HCT116 (cell line): ENCODE data around the gene PLCB3. TPM values are rescaled to one million over a fixed set of nuclear protein-coding genes. Genes with fewer than 3 reads are reported as not detected.

Experiments
- ATAC-seq: fragments of 200-7000 bp; cut with Tn5 transposase; 2 replicates; pipeline ENCODE4 v1.9.1; 2020; ENCODE audit warnings: mild to moderate bottlenecking, moderate library complexity
- BruUV-seq: library from RNA; stranded (reverse); fragments of 400-500 nt; replicated peaks from 2 replicates; lab custom pipeline; 2021; lab: Mats Ljungman, UMichigan
- CTCF ChIA-PET: fragments of 300-600 bp; sonication (Branson Sonifier 250); formaldehyde crosslinking; loops from one replicate; lab custom pipeline; 2021; ENCODE audit warnings: antibody characterized with exemption; lab: Charles Lee
- POLR2A ChIA-PET: fragments of 300-600, 350-600 bp; sonication (Branson Sonifier 250); formaldehyde crosslinking; loops from one replicate; lab custom pipeline; 2021; ENCODE audit warnings: antibody characterized with exemption; lab: Charles Lee
- RAD21 ChIA-PET, 2 experiments: fragments of 300-600 bp; sonication (Branson Sonifier 250); formaldehyde crosslinking; loops; one replicate each; lab custom pipeline; 2023; ENCODE audit warnings: low total read pairs in 2 of 2; ENCODE audit not compliant: uncharacterized antibody in 2 of 2, unreplicated experiment in 2 of 2, low non-redundant PET in 1 of 2; lab: Charles Lee
- DNase-seq: peaks from one replicate; pipeline ENCODE4 v3.0.0-alpha.2; 2010; ENCODE audit warnings: low read depth, low spot score
- H2AFZ ChIP-seq: fragments of 200-600 bp; shearing (Covaris generic), sonication (generic); 2 replicates; pipeline ENCODE4 v1.6.1; 2017; ENCODE audit warnings: low read depth, mixed run types, mixed read lengths, antibody characterized with exemption, low read length; ENCODE audit not compliant: poor library complexity, severe bottlenecking
- H3K27ac ChIP-seq: 2 replicates; pipeline ENCODE4 v1.5.1; 2012; ENCODE audit warnings: low read depth, low read length
- H3K27me3 ChIP-seq: fragments of 200-600 bp; sonication (generic); 2 replicates; pipeline ENCODE4 v1.6.1; 2016; ENCODE audit warnings: mixed run types, low read length, mixed read lengths; ENCODE audit not compliant: insufficient read depth
- H3K36me3 ChIP-seq, 2 experiments: fragments of 200-500 bp in 1 of 2; fragments of 200-600 bp in 1 of 2; sonication (Bioruptor generic) in 1 of 2; sonication (generic) in 1 of 2; 2 replicates each; pipeline versions ENCODE4 v1.5.1 to v1.6.1; 2014 to 2016; ENCODE audit warnings: low read length in 2 of 2, inconsistent platforms in 1 of 2, mixed read lengths in 1 of 2, mixed run types in 1 of 2; ENCODE audit not compliant: insufficient read depth in 2 of 2, control insufficient read depth in 1 of 2
- H3K4me1 ChIP-seq, 2 experiments: fragments of 200-600 bp in 1 of 2; sonication (generic) in 1 of 2; 2 replicates each; pipeline versions ENCODE4 v1.5.1 to v1.6.1; 2012 to 2017; ENCODE audit warnings: low read length in 2 of 2, inconsistent platforms in 1 of 2, mild to moderate bottlenecking in 1 of 2, mixed read lengths in 1 of 2, mixed run types in 1 of 2, moderate library complexity in 1 of 2; ENCODE audit not compliant: insufficient read depth in 2 of 2, control insufficient read depth in 1 of 2
- H3K4me2 ChIP-seq: fragments of 200-600 bp; sonication (generic); 2 replicates; pipeline ENCODE4 v1.6.1; 2017; ENCODE audit warnings: mixed run types, low read length, mixed read lengths
- H3K4me3 ChIP-seq, 2 experiments: fragments of 200-600 bp in 1 of 2; sonication (generic) in 1 of 2; replicated peaks in 1 of 2; 2 replicates each; pipeline ENCODE4 v1.5.1; 2011 to 2016; ENCODE audit warnings: low read length in 2 of 2, control low read depth in 1 of 2, low read depth in 1 of 2, mild to moderate bottlenecking in 1 of 2, mixed read lengths in 1 of 2, mixed run types in 1 of 2
- H3K79me2 ChIP-seq: fragments of 200-600 bp; sonication (generic); 2 replicates; pipeline ENCODE4 v1.6.1; 2017; ENCODE audit warnings: mild to moderate bottlenecking, mixed run types, low read length, moderate library complexity, mixed read lengths; ENCODE audit not compliant: insufficient read depth
- H3K9ac ChIP-seq: fragments of 200-600 bp; sonication (generic); 2 replicates; pipeline ENCODE4 v1.6.1; 2016; ENCODE audit warnings: low read length, mixed read lengths
- H3K9me2 ChIP-seq: fragments of 200-600 bp; sonication (generic), shearing (Covaris generic); 2 replicates; pipeline ENCODE4 v1.6.1; 2017; ENCODE audit warnings: mixed run types, mild to moderate bottlenecking, moderate library complexity; ENCODE audit not compliant: insufficient read depth
- H3K9me3 ChIP-seq, 2 experiments: fragments of 200-500 bp in 1 of 2; fragments of 200-600 bp in 1 of 2; sonication (Bioruptor generic) in 1 of 2; sonication (generic) in 1 of 2; 2 replicates each; pipeline ENCODE4 v1.6.1; 2014 to 2017; ENCODE audit warnings: low read length in 2 of 2, mixed read lengths in 2 of 2, inconsistent platforms in 1 of 2, low read depth in 1 of 2, mild to moderate bottlenecking in 1 of 2, mixed run types in 1 of 2, moderate library complexity in 1 of 2; ENCODE audit not compliant: control insufficient read depth in 1 of 2, insufficient read depth in 1 of 2
- H4K20me1 ChIP-seq: fragments of 200-600 bp; sonication (generic), shearing (Covaris generic); 2 replicates; pipeline ENCODE4 v1.6.1; 2017; ENCODE audit warnings: mixed run types, mild to moderate bottlenecking, moderate library complexity; ENCODE audit not compliant: insufficient read depth
- CBX3 ChIP-seq: IDR thresholded peaks from 2 replicates; pipeline ENCODE4 v1.6.1; 2012; ENCODE audit warnings: low read depth
- CEBPB ChIP-seq: IDR thresholded peaks from 2 replicates; pipeline ENCODE4 v1.6.1; 2012; ENCODE audit warnings: low read depth
- CTCF ChIP-seq, 3 experiments: fragments of 200-600 bp in 1 of 3; sonication (generic) in 1 of 3; IDR thresholded peaks in 2 of 3; conservative IDR thresholded peaks in 1 of 3; 2 replicates each; pipeline ENCODE4 v1.5.1; 2012 to 2017; ENCODE audit warnings: low read depth in 2 of 3, low read length in 2 of 3, antibody characterized with exemption in 1 of 3, borderline replicate concordance in 1 of 3, control low read depth in 1 of 3, mild to moderate bottlenecking in 1 of 3, mixed read lengths in 1 of 3, mixed run types in 1 of 3, moderate library complexity in 1 of 3; ENCODE audit not compliant: insufficient read depth in 1 of 3
- EGR1 ChIP-seq: IDR thresholded peaks from 2 replicates; pipeline ENCODE4 v1.6.1; 2012; ENCODE audit warnings: low read depth
- ELF1 ChIP-seq: IDR thresholded peaks from 2 replicates; pipeline ENCODE4 v1.6.1; 2012; ENCODE audit warnings: low read depth, borderline replicate concordance
- EZH2 ChIP-seq: fragments of 200-600 bp; sonication (generic); IDR thresholded peaks from 2 replicates; pipeline ENCODE4 v1.6.1; 2017; ENCODE audit warnings: antibody characterized with exemption, mixed run types
- FOSL1 ChIP-seq: IDR thresholded peaks from 2 replicates; pipeline ENCODE4 v1.6.1; 2012; ENCODE audit warnings: low read depth
- JUND ChIP-seq: IDR thresholded peaks from 2 replicates; pipeline ENCODE4 v1.6.1; 2012
- POLR2A ChIP-seq: IDR thresholded peaks from 2 replicates; pipeline ENCODE4 v1.7.0; 2011; ENCODE audit warnings: borderline replicate concordance; ENCODE audit not compliant: insufficient read depth, insufficient read length; ENCODE audit errors: extremely low read depth
- POLR2AphosphoS5 ChIP-seq: IDR thresholded peaks from 2 replicates; pipeline ENCODE4 v1.6.1; 2011; ENCODE audit warnings: mild to moderate bottlenecking, low read depth, low read length, moderate library complexity
- RAD21 ChIP-seq: IDR thresholded peaks from 2 replicates; pipeline ENCODE4 v1.6.1; 2012; ENCODE audit warnings: low read depth, mild to moderate bottlenecking
- SIN3A ChIP-seq: IDR thresholded peaks from 2 replicates; pipeline ENCODE4 v1.6.1; 2012; ENCODE audit warnings: low read depth
- SP1 ChIP-seq: IDR thresholded peaks from 2 replicates; pipeline ENCODE4 v1.6.1; 2012; ENCODE audit warnings: low read depth
- SRF ChIP-seq: IDR thresholded peaks from 2 replicates; pipeline ENCODE4 v1.6.1; 2012; ENCODE audit warnings: low read depth
- TCF7L2 ChIP-seq: IDR thresholded peaks from 2 replicates; pipeline ENCODE4 v1.7.0; 2011; ENCODE audit warnings: borderline replicate concordance, inconsistent platforms; ENCODE audit not compliant: insufficient read depth, insufficient read length; ENCODE audit errors: extremely low read depth
- YY1 ChIP-seq: IDR thresholded peaks from 2 replicates; pipeline ENCODE4 v1.6.1; 2011; ENCODE audit warnings: low read length, low read depth, moderate library complexity, mild to moderate bottlenecking; ENCODE audit not compliant: insufficient replicate concordance; ENCODE audit errors: extremely low read depth
- ZFX ChIP-seq: fragments of 450-650 bp; IDR thresholded peaks from 2 replicates; pipeline ENCODE4 v1.6.1; 2017
- ZNF274 ChIP-seq: fragments of 200-500 bp; sonication (Bioruptor generic); IDR thresholded peaks from 2 replicates; pipeline ENCODE4 v1.6.1; 2014; ENCODE audit warnings: mild to moderate bottlenecking, low read depth, low read length, inconsistent platforms
- intact Hi-C: fragments of 100-400 bp; cut with micrococcal nuclease; formaldehyde crosslinking; loops from 2 replicates; pipeline ENCODE4 v1.10.0; 2022
- total RNA-seq: library from RNA; stranded (reverse); gene quantifications from one replicate; pipeline ENCODE4 v1.2.1, GENCODE V29; 2021; ENCODE audit not compliant: unreplicated experiment
- TF ChIP-seq, protein P1 (sequence below): IDR thresholded peaks from 2 replicates; pipeline ENCODE4 v1.6.1; 2011; ENCODE audit warnings: mild to moderate bottlenecking, low read length, moderate library complexity; ENCODE audit not compliant: insufficient replicate concordance; ENCODE audit errors: extremely low read depth
- TF ChIP-seq, protein P2 (sequence below): IDR thresholded peaks from 2 replicates; pipeline ENCODE4 v1.6.1; 2012

The PLCB3 gene
- total RNA-seq, 1 experiment from 2014 or later = 106 TPM

DNA sequence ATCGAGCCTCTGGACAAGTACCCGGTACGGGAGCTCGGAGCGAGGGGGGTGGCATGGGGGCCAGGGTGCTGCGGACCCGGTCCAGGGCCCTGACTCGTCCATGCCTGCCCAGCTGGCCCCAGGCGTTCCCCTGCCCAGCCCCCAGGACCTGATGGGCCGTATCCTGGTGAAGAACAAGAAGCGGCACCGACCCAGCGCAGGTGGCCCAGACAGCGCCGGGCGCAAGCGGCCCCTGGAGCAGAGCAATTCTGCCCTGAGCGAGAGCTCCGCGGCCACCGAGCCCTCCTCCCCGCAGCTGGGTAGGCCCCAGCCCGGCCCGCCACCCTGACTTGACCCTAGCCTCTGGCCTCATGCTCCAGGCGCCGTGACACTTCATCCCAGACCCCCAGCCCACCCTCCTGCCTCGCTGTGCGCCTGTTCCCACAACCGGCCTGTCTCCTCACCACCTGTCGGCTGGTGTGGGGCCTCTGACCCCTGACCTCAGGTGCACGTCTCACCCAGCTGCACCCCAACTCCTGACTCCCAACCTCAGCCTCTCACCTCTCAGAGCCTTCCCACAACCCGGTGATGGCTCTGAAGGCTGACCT lies 7.7 kb downstream of the PLCB3 start:
- ChIA-PET POLR2A (no interaction called here), CTCF (no interaction called here), RAD21 (no interaction called here)
- H3K36me3 ChIP-seq = peaks cover 30 to 67% of the 10 kb centered on the region in 2 experiments; a peak in 3 of 4 replicates
- H3K9me2 ChIP-seq = no peaks in the 10 kb centered on the region
- intact Hi-C loops = no loop called here
- no peak for ATAC-seq
- H3K4me1 ChIP-seq = peaks cover 4 to 11% of the 10 kb centered on the region in 2 experiments; a peak in 3 of 4 replicates
- TF ChIP-seq ZFX (no peak), TCF7L2 (no peak), JUND (no peak), CTCF (IDR thresholded peaks at IDR 0.05 in 2 of 3, conservative IDR thresholded peaks at IDR 0.05 in 1 of 3; ENCODE audit: borderline replicate concordance in 1 of 3, insufficient read depth in 1 of 3, low read depth in 2 of 3, low read length in 2 of 3) (no peak), RAD21 (no peak), EGR1 (no peak), EZH2 (no peak), CBX3 (no peak), SRF (no peak), POLR2AphosphoS5 (no peak), ELF1 (no peak), FOSL1 (no peak), YY1 (no peak), SP1 (no peak), SIN3A (no peak), POLR2A (no peak), CEBPB (no peak), ZNF274 (no peak)
- TF ChIP-seq, protein P1, sequence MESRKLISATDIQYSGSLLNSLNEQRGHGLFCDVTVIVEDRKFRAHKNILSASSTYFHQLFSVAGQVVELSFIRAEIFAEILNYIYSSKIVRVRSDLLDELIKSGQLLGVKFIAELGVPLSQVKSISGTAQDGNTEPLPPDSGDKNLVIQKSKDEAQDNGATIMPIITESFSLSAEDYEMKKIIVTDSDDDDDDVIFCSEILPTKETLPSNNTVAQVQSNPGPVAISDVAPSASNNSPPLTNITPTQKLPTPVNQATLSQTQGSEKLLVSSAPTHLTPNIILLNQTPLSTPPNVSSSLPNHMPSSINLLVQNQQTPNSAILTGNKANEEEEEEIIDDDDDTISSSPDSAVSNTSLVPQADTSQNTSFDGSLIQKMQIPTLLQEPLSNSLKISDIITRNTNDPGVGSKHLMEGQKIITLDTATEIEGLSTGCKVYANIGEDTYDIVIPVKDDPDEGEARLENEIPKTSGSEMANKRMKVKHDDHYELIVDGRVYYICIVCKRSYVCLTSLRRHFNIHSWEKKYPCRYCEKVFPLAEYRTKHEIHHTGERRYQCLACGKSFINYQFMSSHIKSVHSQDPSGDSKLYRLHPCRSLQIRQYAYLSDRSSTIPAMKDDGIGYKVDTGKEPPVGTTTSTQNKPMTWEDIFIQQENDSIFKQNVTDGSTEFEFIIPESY = no peak
- TF ChIP-seq, protein P2, sequence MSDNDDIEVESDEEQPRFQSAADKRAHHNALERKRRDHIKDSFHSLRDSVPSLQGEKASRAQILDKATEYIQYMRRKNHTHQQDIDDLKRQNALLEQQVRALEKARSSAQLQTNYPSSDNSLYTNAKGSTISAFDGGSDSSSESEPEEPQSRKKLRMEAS = no peak
- no peaks in the 10 kb centered on the region for H3K9me3 ChIP-seq
- BruUV-seq = no TSS peak
- H2AFZ ChIP-seq = no peak overlapping the region
- no peak for DNase-seq
- peaks cover 14% of the 10 kb centered on the region; the same call in 1 of the 2 replicates for H3K79me2 ChIP-seq
- no peak overlapping the region for H3K4me2 ChIP-seq
- H4K20me1 ChIP-seq = no peaks in the 10 kb centered on the region
- H3K27ac ChIP-seq = no peak overlapping the region
- no peak overlapping the region for H3K9ac ChIP-seq
- H3K4me3 ChIP-seq = no peak overlapping the region
- H3K27me3 ChIP-seq = no peaks in the 10 kb centered on the region
